ENCODE results near the gene KLF11.

DNA sequence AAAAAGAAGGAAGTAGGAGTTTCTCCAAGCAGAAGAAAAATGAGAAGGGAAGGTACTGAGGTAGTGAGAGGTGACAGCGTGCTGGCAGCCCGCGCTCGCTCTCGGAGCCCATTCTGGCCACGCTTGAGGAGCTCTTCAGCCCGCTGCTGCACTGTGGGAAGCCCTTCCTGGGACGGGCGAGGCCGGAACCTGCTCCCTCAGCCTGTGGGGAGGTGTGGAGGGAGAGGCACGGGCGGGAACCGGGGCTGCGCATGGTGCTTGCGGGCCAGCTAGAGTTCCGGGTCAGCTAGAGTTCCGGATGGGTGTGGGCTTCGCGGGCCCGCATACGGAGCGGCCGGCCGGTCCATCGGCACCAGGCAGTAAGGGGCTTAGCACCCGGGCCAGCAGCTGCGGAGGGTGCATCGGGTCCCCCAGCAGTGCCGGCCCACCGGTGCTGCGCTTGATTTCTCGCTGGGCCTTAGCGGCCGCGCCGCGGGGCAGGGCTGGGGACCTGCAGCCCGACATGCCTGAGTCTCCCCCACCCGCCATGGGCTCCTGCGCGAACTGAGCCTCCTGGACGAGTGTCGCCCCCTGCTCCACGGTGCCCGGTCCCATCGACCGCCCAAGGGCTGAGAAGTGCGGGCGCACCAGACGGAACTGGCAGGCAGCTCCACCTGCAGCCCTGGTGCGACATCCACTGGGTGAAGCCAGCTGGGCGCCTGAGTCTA, 48.0 kb downstream of the KLF11 start:
- TF ChIP-seq, protein P1, sequence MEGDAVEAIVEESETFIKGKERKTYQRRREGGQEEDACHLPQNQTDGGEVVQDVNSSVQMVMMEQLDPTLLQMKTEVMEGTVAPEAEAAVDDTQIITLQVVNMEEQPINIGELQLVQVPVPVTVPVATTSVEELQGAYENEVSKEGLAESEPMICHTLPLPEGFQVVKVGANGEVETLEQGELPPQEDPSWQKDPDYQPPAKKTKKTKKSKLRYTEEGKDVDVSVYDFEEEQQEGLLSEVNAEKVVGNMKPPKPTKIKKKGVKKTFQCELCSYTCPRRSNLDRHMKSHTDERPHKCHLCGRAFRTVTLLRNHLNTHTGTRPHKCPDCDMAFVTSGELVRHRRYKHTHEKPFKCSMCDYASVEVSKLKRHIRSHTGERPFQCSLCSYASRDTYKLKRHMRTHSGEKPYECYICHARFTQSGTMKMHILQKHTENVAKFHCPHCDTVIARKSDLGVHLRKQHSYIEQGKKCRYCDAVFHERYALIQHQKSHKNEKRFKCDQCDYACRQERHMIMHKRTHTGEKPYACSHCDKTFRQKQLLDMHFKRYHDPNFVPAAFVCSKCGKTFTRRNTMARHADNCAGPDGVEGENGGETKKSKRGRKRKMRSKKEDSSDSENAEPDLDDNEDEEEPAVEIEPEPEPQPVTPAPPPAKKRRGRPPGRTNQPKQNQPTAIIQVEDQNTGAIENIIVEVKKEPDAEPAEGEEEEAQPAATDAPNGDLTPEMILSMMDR (IDR thresholded peaks at IDR 0.05): no peak
- no peak for TF ChIP-seq POLR2AphosphoS5 (IDR thresholded peaks at IDR 0.05)
- TF ChIP-seq POLR2A (IDR thresholded peaks at IDR 0.05): no peak

Data from upper lobe of left lung (tissue), 4 donors.